Loucy (cell line): Measurements from ENCODE around the gene PEX12.
A peak's percentile ranks its signal among the peaks of the same experiment; 100 is the strongest.
"Not testable (repeated sequence)": the region's sequence is repeated elsewhere in the genome, so short reads cannot be mapped to it uniquely, and the experiment has no call there.

Source experiments
- H2AFZ ChIP-seq: fragments of 200-600 bp; sonication (generic); 2 replicates; pipeline ENCODE4 v1.6.0; 2016; ENCODE audit warnings: antibody characterized with exemption, mild to moderate bottlenecking, low read length, moderate library complexity
- H3F3A ChIP-seq: fragments of 200-600 bp; 2 replicates; pipeline ENCODE4 v1.6.0; 2016; ENCODE audit warnings: antibody characterized with exemption, low read depth, mild to moderate bottlenecking
- H3K27me3 ChIP-seq: fragments of 200-600 bp; sonication (generic); 2 replicates; pipeline ENCODE4 v1.6.1; 2014; ENCODE audit warnings: low read length, mild to moderate bottlenecking; ENCODE audit not compliant: insufficient read depth, poor library complexity, severe bottlenecking
- H3K36me3 ChIP-seq: fragments of 200-600 bp; sonication (generic); 2 replicates; pipeline ENCODE4 v1.6.1; 2016; ENCODE audit warnings: low read length; ENCODE audit not compliant: insufficient read depth
- H3K4me1 ChIP-seq: fragments of 200-600 bp; sonication (generic); 2 replicates; pipeline ENCODE4 v1.5.1; 2014; ENCODE audit warnings: low read length, mild to moderate bottlenecking; ENCODE audit not compliant: insufficient read depth, poor library complexity, severe bottlenecking
- H3K4me2 ChIP-seq: fragments of 200-600 bp; sonication (generic); 2 replicates; pipeline ENCODE4 v1.6.0; 2014; ENCODE audit warnings: antibody characterized with exemption, low read length, low read depth, mild to moderate bottlenecking; ENCODE audit not compliant: poor library complexity, severe bottlenecking
- H3K4me3 ChIP-seq: fragments of 200-600 bp; sonication (generic); 2 replicates; pipeline ENCODE4 v1.5.1; 2014; ENCODE audit warnings: low read length, mild to moderate bottlenecking, mixed read lengths; ENCODE audit not compliant: poor library complexity, severe bottlenecking
- H3K79me2 ChIP-seq: fragments of 200-600 bp; sonication (generic); 2 replicates; pipeline ENCODE4 v1.6.1; 2014; ENCODE audit warnings: low read length; ENCODE audit not compliant: insufficient read depth
- H3K9ac ChIP-seq: fragments of 200-600 bp; sonication (generic); 2 replicates; pipeline ENCODE4 v1.6.0; 2014; ENCODE audit warnings: mild to moderate bottlenecking, low read depth, low read length, moderate library complexity; ENCODE audit not compliant: poor library complexity, severe bottlenecking
- H3K9me2 ChIP-seq: fragments of 200-600 bp; sonication (generic); replicated peaks from 2 replicates; pipeline ENCODE4 v1.6.1; 2016; ENCODE audit warnings: low read depth, low read length, mixed read lengths
- H3K9me3 ChIP-seq: fragments of 200-600 bp; sonication (generic); 2 replicates; pipeline ENCODE4 v1.6.1; 2014; ENCODE audit warnings: mild to moderate bottlenecking, antibody characterized with exemption, low read length, low read depth; ENCODE audit not compliant: insufficient read depth
- H4K20me1 ChIP-seq: fragments of 200-600 bp; sonication (generic); 2 replicates; pipeline ENCODE4 v1.6.0; 2014; ENCODE audit warnings: antibody characterized with exemption, low read length, mild to moderate bottlenecking; ENCODE audit not compliant: insufficient read depth, poor library complexity, severe bottlenecking
- CTCF ChIP-seq: fragments of 200-600 bp; sonication (generic); conservative IDR thresholded peaks from 2 replicates; pipeline ENCODE4 v1.5.1; 2014; ENCODE audit warnings: mild to moderate bottlenecking, antibody characterized with exemption, low read length
- EZH2phosphoT487 ChIP-seq: fragments of 200-600 bp; IDR thresholded peaks from 2 replicates; pipeline ENCODE4 v1.6.1; 2018; ENCODE audit warnings: antibody characterized with exemption, mild to moderate bottlenecking, moderate library complexity, borderline replicate concordance

PEX12 gene

GRCh38 chr17:35531160-35531559 lies 47.2 kb downstream of the PEX12 start:
- Histone ChIP-seq H3K4me2 (peak overlapping the region; percentile 50), H3K4me1 (peaks cover 14% of the 10 kb centered on the region), H3K9ac (no peak overlapping the region), H2AFZ (peak overlapping the region; percentile 69), H3K9me3 (no peaks in the 10 kb centered on the region), H3K36me3 (no peaks in the 10 kb centered on the region), H3K9me2 (no peaks in the 10 kb centered on the region), H3K79me2 (no peaks in the 10 kb centered on the region), H3F3A (peaks cover 9% of the 10 kb centered on the region; the same call in 1 of the 2 replicates), H3K27me3 (no peaks in the 10 kb centered on the region), H3K4me3 (peak overlapping the region; percentile 24), H4K20me1 (no peaks in the 10 kb centered on the region)
- TF ChIP-seq CTCF (no peak), EZH2phosphoT487 (no peak)

GRCh38 chr17:35529866-35530265 lies 48.5 kb downstream of the PEX12 start:
- Histone ChIP-seq H3K9me3 (no peaks in the 10 kb centered on the region), H3K9ac (no peak overlapping the region), H3K9me2 (no peaks in the 10 kb centered on the region), H3K79me2 (no peaks in the 10 kb centered on the region), H3K27me3 (no peaks in the 10 kb centered on the region), H3F3A (peaks cover 9% of the 10 kb centered on the region; the same call in 1 of the 2 replicates), H2AFZ (no peak overlapping the region), H3K4me2 (no peak overlapping the region), H3K4me1 (peaks cover 14% of the 10 kb centered on the region), H3K36me3 (no peaks in the 10 kb centered on the region), H3K4me3 (no peak overlapping the region), H4K20me1 (no peaks in the 10 kb centered on the region)
- TF ChIP-seq CTCF (no peak), EZH2phosphoT487 (no peak)

- not testable (repeated sequence) for H3K9me3 ChIP-seq, H3F3A ChIP-seq, H3K36me3 ChIP-seq, H4K20me1 ChIP-seq, H3K79me2 ChIP-seq, H3K4me3 ChIP-seq, H3K9ac ChIP-seq, H3K4me2 ChIP-seq, H3K9me2 ChIP-seq, H3K27me3 ChIP-seq, H2AFZ ChIP-seq
- peaks cover 14% of the 10 kb centered on the region for H3K4me1 ChIP-seq
Observed at GRCh38 chr17:35529326-35529725, 49.0 kb downstream of the PEX12 start.
